Ammon's horn (tissue), 1 donor: ENCODE data around the gene ALDH1A1.
"Not testable (repeated sequence)": the region's sequence is repeated elsewhere in the genome, so short reads cannot be mapped to it uniquely, and the experiment has no call there.

Source experiments
- DNase-seq: peaks from one replicate; pipeline ENCODE4 v3.0.0-alpha.2; 2016; ENCODE audit warnings: low spot score

ALDH1A1 gene

DNA sequence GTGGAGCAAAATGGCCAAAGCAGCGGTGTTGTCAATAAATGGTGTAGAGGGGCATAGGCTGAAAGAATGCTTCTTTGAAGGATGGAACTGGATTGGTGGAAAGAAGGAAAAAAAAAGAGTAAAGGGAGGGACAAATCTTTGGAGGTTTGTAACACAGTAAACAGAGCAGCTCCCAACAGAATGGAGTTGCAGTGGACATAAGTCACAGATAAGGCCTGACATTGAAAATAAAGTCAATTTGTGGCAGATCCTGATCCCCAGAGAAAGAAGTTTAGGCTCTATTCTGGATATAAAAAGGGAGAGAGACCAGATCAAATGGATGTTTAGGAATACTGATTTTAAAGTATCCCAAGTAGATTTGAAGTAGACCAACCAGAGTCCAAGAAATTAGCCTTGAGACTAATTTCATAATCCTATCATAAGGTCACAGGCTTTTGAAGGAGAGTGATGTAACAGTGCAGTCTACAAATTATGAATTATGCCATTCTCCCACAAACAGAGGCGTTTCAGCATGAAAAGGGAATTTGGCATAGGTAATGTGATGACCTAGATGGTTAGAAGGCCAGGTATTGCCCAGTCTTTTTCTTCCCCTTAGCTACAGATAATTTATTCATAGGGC, 8.9 kb downstream of the ALDH1A1 start:
- DNase-seq, result no peak

DNA sequence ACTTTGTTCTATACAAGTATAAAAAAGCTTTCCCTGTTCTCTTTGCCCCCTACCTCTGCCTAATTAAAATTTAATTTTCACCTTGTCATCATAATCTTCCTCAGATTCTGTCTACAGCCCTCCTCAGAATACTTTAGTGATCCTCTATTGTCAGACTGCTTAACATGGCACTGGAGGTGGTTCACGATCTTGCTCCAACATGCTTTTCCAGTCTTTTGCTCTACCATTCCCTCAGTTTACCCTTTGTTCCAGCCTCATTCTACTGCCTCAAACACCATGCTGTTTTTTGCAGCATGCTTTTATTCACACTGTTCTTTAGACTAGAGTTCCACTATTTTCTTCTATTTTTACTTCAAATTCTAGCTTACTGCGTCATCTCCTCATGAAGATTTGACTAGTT, 10.4 kb downstream of the ALDH1A1 start:
- no peak for DNase-seq

DNA sequence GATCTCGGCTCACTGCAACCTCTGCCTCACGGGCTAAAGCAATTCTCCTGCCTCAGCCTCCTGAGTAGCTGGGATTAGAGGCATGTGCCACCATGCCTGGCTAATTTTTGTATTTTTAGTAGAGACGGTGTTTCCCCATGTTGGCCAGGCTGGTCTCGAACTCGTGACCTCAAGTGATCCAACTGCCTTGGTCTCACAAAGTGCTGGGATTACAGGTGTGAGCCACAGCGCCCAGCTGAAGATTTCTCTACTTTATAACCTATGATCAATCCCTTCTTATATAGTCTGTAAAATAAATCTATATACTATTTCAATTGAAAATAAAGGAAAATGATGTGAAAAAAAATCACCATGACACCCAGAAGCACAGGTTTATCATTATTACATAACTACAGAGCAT, 13.3 kb downstream of the ALDH1A1 start:
- not testable (repeated sequence) for DNase-seq

DNA sequence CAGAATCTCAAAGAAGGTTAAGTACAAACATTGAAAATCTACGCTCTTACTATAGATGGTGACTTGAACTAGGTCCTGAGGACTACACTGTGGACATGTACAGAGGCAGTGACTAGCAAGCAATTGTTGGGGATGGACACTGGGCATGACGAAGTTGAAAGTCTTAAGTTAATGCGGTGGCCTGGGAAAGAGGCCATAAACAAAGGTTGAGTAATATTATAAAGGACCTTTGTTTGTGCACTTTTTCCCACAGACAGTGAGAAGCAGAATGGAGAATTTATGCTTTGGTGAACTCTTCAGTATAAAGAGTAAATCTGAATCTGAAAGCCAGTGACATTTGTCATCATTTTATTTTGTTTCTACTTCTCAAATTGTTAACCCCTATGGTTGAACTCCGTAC, 15.3 kb downstream of the ALDH1A1 start:
- DNase-seq, result no peak

DNA sequence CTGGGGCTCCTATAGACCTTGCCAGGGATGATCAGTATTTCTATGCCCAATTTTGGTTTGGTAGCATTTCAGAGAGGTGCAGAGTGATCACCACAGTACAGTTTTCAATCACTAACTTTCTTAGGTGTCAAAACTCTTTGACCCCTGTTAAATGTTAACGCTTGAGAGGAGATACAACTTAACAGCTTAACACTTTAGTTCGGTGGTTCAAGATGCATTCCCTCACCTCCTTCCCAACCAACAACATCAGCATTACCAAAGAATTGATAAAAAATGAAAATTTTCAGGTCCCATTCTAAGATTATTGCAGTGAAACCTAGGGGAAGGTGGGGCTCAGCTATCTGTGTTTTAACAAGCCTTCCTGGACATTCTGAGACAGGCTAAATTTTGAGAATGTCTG, 16.2 kb downstream of the ALDH1A1 start:
- no peak for DNase-seq

DNA sequence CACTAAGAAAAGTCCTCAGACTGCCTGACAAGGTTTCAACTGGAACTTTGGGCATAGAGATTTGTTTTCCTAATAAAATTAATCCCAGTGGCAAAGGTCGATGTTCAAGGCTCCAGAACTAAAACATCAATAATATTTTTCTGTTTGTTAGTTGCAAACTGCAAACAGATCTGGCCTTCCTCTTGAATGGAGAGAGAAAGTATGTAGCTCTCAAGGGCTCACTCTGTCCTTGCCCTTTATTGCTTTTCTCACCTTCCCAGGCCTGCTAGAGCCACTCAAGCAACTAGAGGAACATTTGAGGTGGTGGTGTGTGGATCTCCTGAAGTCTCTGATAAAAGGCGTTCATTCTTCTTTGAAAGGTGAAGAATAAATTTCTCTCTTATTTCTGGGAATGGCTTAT, 16.6 kb downstream of the ALDH1A1 start:
- no peak for DNase-seq

DNA sequence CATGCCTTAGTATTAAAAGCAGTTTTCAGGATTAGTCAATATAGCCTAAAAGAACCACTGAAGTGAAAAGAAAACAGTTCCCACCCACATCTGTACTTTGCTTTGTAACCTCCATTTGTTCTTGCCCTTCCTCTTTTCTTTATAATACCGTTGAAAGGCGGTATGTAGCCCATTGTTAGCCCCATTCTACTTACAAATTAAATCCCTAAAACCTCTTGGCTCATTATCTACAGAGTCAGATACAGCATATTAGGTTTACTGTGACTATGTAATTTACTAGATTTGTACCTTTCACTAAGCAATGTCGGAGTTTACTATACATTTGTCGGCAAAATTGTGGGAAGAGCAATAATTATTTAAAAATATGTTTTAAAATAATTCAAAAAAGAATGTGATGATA, 17.3 kb downstream of the ALDH1A1 start:
- no peak for DNase-seq

DNA sequence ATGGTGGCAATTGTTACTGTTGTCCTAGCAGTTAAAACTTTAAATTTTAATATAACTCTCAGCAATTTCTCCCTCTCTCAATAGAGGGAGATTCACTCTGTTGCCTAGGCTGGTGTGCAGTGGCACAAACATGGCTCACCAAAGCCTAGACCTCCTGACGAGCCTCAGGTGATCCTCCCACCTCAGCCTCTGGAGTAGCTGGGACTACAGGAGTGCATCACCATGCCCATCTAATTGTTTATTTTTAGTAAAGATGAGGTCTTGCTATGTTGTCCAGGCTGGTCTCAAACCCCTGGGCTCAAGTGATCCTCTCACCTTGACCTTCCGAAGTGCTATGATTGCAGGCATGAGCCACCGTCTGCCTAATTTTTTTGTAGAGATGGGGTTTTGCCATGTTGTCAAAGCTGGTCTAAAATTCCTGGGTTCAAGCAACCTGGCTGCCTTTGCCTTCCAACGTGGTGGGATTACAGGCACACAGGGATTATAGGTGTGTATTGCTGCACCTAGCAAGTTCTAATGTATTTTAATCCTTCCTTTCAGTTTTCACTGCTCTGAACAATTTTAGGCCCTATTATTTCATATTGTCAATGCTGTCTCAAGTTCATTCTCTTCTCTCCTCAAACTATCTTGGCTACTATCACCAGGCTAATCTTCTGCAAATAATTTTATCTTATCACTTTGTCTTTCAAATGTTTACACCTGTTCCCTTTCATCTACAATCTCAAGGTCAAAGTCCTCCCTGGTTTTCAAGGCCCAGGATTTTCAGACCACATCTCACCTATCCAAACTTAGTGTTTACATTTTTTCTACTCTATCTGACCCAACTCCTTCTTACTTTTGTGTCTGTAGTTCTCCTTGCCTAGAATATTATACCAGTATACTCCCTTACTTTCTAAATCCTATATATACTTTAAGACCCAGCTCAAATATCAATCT, 18.9 kb downstream of the ALDH1A1 start:
- DNase-seq, result no peak

DNA sequence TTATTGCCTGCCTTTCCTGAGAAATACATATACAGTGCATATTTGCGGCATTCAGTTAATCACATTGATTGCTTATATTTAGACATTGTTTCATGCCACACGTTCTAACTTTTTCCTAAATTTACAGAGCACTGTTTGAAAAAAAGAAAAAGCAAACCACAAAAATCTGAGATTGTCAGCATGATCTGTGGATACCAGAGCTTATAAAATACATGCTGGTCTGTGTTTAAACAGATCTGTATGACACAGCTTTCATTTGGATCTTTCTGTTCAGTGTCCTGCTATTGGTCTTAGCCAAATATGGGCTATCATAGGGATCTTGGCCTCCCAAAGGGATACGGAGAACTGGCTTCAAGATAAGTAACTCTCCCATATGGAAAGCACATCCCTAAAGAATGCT, 20.2 kb downstream of the ALDH1A1 start:
- no peak for DNase-seq

DNA sequence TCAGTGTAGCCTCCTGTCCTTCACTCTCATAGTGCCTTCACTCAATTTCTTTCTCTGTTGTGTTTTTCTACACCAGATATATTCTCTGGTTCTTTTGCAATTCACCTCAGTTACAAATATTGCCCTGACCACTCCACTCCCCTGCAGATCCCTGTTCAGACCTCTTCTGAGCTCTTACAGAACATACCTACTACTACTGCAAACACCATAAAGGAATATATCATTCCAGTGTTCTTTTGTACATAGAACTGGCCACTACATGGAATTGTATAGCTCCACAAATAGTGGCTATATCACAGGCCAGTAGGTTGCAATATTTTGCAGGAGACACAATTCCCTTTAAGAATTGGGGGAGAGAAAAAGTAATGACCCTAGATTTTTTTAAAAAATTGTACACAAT, 21.0 kb downstream of the ALDH1A1 start:
- DNase-seq, result no peak

DNA sequence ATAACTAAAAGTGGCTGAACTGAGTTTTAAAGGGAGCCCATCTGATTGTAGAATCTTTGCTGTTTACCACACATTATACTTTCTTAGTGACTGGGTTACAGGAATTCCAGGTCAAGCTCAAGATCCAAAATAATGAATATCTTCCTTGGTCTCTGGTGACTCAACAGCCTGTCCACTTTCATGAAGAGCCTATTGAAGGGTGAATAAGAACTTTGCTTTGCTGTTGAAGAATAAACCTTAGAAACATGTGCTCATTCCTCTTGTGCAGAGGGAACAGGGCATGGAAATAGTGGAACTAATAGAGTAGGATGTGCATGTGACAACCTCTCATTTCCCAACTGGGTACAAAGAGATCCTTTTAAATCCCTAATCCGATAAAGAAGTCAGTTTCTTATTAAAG, 21.4 kb downstream of the ALDH1A1 start:
- DNase-seq, result no peak

DNA sequence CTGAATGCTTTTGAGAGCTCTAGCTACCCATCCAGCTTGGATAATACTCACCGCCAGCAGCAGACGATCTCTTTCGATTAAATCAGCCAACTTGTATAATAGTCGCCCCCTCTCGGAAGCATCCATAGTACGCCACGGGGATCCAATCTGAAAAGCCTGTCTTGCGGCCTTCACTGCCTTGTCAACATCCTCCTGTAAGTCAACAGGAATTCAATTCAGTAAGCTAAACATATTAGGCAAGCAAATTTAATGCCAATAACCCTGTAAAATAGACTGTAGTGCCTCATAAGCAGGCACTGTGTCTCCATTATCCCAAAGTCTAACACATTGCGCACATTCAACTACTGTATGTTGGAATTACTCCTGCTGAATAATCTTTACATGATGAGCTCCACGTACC, 22.0 kb downstream of the ALDH1A1 start:
- no peak for DNase-seq

DNA sequence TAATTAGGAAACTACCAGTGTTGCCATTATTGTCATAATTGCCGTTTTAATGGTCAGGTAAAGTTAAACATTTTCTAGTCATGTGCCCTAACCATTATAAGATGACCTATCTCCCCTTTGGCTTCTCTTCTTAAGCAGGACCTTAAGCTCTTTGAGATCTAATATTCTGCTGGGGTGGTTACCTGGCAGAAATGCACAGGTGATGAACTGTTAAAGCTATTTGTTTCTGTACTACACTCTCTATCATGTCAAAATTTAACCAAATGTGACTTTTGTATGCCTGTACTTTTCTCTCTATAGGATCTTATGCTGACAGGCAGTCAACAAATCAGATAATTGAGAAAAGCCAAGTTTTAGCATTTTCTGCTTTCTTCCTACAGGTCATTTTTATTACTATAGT, 23.3 kb downstream of the ALDH1A1 start:
- DNase-seq, result no peak

DNA sequence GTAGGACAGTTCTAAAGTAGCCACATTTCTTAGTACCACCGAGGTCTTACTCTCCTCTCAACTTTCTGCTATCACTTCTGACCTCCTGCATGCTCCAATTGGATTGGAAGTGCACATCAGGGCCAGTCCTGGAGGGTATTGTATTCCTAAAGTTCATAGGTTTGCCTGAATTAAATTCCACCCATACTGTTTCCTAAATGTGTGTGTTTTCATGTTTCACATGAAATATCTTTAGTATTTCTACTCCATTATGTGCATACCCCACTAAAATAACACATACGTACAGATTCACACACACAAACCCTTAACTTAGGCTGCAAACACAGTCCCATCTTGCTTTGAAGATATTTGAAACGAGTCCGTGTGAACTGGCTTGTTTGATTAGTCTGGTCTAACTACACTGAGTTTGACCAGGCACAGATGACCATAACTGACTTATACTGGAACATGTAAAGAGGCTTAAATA, 24.8 kb downstream of the ALDH1A1 start:
- no peak for DNase-seq

DNA sequence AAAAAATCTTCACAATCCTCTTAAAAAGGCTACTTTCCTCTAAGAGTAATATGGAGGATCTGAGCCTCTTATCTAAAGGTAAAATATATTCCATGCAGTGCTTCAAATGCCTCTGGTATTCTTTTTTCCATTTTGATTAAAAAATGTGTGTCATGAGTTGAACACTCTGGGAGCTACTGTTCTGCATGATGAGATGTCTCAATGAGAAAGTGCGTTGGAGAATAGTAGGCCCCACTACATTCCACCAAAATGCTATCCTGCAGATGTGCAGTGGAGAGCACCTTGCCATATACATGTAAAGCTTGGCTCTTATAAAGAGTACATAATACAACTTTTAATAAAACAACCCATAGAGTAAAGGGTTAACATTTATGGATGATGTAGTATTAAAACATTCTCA, 26.3 kb downstream of the ALDH1A1 start:
- no peak for DNase-seq

DNA sequence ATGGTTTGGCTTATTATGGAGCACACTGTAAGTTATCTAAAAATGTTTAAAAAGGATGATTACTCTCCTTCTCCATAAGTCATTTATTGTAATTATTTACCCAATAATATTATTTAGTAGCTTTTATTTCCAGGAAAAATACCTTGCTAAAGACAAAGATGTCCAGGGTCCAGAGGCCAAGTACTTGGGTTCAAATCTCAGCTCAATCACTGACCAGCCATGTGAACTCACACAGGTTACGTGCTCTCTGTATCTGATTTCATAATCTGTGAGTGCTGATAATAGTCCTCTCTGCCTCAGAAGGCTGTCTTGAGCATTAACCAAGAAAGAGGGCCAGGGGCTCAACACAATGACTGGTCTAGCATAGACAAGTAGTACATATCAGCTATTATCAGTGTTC, 27.0 kb downstream of the ALDH1A1 start:
- DNase-seq, result no peak

DNA sequence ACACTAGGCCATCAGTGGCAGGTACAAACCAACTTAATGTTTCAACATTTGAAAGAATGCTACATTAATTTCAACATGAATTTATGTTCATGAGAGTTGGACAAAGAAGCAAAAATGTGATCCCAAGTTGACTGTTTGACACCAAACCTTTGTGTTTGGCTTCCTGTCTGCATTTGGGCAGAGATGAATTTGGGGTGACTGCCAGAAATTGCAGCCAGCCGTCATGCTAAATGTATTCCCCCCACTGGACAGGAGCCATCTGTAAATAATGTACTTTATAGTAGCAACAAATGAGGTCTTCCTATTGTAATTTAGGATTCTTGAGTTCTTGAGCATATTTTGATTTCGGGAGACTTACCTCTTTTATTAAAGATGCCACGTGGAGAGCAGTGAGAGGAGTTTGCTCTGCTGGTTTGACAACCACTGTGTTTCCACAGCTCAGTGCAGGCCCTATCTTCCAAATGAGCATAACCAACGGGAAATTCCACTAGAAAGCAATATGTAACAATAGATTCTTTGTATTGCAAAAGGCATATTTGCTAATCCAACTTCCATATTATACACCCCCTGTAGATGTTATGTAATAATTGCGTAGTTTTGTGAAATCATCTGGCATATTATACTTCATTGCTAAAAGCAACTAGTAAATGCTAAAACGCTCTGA, 27.6 kb downstream of the ALDH1A1 start:
- DNase-seq, result no peak

DNA sequence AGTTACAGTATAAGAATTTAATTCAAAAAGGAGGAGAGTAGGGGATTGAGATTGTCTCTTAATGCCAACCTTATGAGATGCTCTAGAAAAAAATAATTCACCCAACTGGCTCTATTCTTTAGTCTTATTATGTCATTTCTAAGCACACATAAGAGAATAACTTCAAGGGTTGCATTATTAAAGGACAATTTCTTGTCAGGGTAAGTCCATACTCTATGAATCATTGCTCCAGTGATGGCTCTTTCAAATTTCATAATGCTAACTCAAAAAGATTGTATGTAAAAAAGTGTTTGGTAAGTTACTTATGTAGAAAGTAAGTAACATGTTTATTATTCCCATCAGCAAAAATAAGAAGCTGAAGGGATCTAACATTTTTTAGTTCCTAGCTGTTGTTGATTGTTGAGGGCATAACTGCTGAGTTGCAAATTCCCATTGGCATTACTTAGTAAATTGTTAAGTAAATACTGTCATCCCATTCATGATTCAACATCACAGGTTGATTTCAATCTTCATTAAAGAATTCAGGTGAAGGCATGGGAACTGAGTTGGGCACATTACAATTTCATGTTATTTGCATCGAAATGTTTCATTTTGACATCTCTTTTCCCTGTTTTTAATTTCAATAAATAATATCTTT, 28.6 kb downstream of the ALDH1A1 start:
- DNase-seq, result no peak

DNA sequence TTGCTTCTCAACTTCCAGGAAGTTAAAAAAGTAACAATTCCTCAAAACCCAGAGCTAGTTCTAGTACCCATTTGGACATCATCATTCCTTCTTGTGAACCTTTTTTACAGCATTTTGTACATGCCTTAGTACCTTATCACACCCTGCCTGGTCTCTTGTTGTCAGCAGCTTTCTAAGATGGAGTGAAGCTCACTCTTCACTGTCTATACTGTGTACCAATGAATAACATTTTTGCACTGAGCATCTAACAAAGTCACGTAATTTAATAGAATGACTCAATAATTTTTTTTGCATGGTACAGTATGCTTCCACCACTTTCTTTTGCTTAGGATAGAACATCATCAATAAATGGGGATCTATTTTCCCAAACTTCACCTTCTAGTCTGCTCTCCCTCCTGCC, 29.8 kb downstream of the ALDH1A1 start:
- no peak for DNase-seq

DNA sequence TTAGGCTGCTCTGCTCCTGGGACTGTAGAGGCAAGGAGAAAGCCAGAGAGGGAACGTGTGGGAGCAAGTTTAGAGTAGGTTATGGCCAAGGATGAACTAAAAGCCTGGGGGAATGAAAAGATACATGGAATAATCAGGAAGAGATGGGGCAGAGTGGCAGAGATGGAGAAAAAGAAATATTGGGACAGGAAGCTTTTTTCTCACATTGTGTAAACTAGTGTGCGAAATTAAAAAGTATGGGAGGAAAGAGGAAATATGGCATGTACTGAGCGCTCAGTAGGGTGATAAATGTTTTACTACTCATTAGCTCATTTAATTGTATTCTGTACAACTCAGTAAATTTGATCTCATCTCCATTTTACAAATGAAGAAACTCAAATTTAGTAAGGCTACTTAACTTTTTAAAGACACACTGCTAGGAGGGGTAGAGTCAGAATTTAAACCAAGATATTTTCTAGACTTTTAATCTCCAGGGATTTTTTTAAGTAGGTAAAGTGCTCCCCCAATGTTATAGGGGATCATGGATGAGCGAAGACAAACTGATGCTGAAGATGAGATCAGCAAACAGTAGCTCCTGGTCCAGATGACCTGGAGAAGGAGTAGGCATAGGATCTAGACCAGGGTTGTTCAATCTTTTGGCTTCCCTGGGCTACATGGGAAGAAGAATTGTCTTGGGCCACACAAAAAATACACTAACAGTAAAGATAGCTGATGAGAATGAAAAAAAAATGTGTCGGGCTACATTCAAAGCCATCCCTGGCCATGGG, 30.8 kb downstream of the ALDH1A1 start:
- no peak for DNase-seq

DNA sequence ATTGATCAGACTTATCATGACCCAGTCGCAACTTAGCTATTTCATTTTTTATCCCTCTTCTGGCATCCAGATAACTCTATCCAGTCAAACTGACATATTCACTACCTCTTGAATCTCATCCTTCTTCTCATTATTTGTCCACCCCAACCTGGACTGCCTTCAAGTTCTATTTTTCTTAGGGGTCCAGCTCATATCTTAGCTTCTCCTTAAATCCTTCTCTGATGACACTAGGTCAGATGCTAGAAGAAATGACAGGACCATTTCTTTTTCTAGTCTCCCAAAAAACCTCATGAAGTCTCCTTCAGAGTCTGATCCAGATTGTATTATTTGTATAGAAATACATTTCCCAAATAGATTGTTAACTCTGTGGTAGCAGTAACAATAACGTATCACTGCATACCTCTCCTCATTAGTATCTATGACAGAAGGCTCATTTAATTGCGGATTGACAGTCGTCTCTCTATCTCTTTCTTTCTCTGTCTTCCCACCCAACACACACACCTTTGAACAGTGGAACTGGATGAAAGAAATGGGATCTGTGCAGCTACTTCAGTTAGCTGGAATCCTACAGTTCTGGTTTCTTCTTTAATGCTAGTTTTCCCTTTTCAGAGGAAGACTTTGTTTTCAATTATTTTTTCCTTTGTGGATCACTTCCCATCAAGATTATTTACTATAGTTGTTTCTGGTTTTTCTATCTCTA, 33.5 kb downstream of the ALDH1A1 start:
- DNase-seq, result no peak
